SK-N-SH treated with all-trans-retinoic acid at 6 μM for 48 hours (cell line): Measurements from ENCODE around the gene SLC6A3.

ENCODE experiments used
- ATAC-seq: fragments of 200-7000 bp; cut with Tn5 transposase; 3 replicates; pipeline ENCODE4 v1.9.1; 2020; ENCODE audit warnings: mild to moderate bottlenecking, moderate library complexity
- ARNTL ChIP-seq: fragments of 450-650 bp; formaldehyde crosslinking; IDR thresholded peaks from 2 replicates; pipeline ENCODE4 v1.5.0; 2020; ENCODE audit warnings: low read depth, mild to moderate bottlenecking, moderate library complexity, borderline replicate concordance
- BACH2 ChIP-seq: fragments of 250-450 bp; sonication (Bioruptor Pico); IDR thresholded peaks from 2 replicates; pipeline ENCODE4 v1.9.0; 2021; ENCODE audit warnings: mild to moderate bottlenecking, borderline replicate concordance
- GLIS3 ChIP-seq: fragments of 250-450 bp; sonication (Bioruptor Pico); IDR thresholded peaks from 2 replicates; pipeline ENCODE4 v1.5.0; 2020; ENCODE audit warnings: mild to moderate bottlenecking, moderate library complexity
- ISL1 ChIP-seq: fragments of 250-450 bp; sonication (Bioruptor Pico); IDR thresholded peaks from 2 replicates; pipeline ENCODE4 v2.1.2; 2022; ENCODE audit warnings: mild to moderate bottlenecking, moderate library complexity
- OSR1 ChIP-seq: fragments of 250-450 bp; sonication (Bioruptor Pico); IDR thresholded peaks from 2 replicates; pipeline ENCODE4 v1.8.0; 2022; ENCODE audit warnings: moderate library complexity, mild to moderate bottlenecking, inconsistent platforms
- PPARA ChIP-seq: fragments of 250-450 bp; sonication (Bioruptor Pico); IDR thresholded peaks from 2 replicates; pipeline ENCODE4 v1.5.0; 2020; ENCODE audit warnings: mild to moderate bottlenecking, borderline replicate concordance
- RARB ChIP-seq: fragments of 250-450 bp; sonication (Bioruptor Pico); IDR thresholded peaks from 2 replicates; pipeline ENCODE4 v1.8.0; 2021; ENCODE audit warnings: mild to moderate bottlenecking, moderate library complexity
- TCF4 ChIP-seq: fragments of 250-450 bp; sonication (Bioruptor Pico); IDR thresholded peaks from 2 replicates; pipeline ENCODE4 v1.8.0; 2021; ENCODE audit warnings: mild to moderate bottlenecking, moderate library complexity, borderline replicate concordance
- TOX ChIP-seq: fragments of 250-450 bp; sonication (Bioruptor Pico); IDR thresholded peaks from 2 replicates; pipeline ENCODE4 v1.8.0; 2021; ENCODE audit warnings: mild to moderate bottlenecking, moderate library complexity, borderline replicate concordance
- ZFP3 ChIP-seq: fragments of 250-450 bp; sonication (Bioruptor Pico); IDR thresholded peaks from 2 replicates; pipeline ENCODE4 v1.5.0; 2020; ENCODE audit warnings: mild to moderate bottlenecking, moderate library complexity
- ZNF565 ChIP-seq: fragments of 450-650 bp; formaldehyde crosslinking; conservative IDR thresholded peaks from 2 replicates; pipeline ENCODE4 v1.5.0; 2020; ENCODE audit warnings: low read depth, mild to moderate bottlenecking, moderate library complexity
- ZNF70 ChIP-seq: fragments of 450-650 bp; formaldehyde crosslinking; IDR thresholded peaks from 2 replicates; pipeline ENCODE4 v1.5.0; 2020; ENCODE audit warnings: mild to moderate bottlenecking, moderate library complexity
- ZNF8 ChIP-seq: fragments of 450-650 bp; formaldehyde crosslinking; IDR thresholded peaks from 2 replicates; pipeline ENCODE4 v1.5.0; 2020; ENCODE audit warnings: mild to moderate bottlenecking, moderate library complexity
- TF ChIP-seq, protein P1 (sequence below): fragments of 250-450 bp; sonication (Bioruptor Pico); IDR thresholded peaks from 2 replicates; pipeline ENCODE4 v1.5.1; 2021; ENCODE audit warnings: mild to moderate bottlenecking, moderate library complexity
- TF ChIP-seq, protein P2 (sequence below): fragments of 250-450 bp; sonication (Bioruptor Pico); IDR thresholded peaks from 2 replicates; pipeline ENCODE4 v1.5.0; 2020; ENCODE audit warnings: mild to moderate bottlenecking, moderate library complexity
- TF ChIP-seq, protein P3 (sequence below): fragments of 250-450 bp; sonication (Bioruptor Pico); IDR thresholded peaks from 2 replicates; pipeline ENCODE4 v1.8.0; 2021; ENCODE audit warnings: low read depth, mild to moderate bottlenecking, moderate library complexity, borderline replicate concordance

Gene SLC6A3

DNA sequence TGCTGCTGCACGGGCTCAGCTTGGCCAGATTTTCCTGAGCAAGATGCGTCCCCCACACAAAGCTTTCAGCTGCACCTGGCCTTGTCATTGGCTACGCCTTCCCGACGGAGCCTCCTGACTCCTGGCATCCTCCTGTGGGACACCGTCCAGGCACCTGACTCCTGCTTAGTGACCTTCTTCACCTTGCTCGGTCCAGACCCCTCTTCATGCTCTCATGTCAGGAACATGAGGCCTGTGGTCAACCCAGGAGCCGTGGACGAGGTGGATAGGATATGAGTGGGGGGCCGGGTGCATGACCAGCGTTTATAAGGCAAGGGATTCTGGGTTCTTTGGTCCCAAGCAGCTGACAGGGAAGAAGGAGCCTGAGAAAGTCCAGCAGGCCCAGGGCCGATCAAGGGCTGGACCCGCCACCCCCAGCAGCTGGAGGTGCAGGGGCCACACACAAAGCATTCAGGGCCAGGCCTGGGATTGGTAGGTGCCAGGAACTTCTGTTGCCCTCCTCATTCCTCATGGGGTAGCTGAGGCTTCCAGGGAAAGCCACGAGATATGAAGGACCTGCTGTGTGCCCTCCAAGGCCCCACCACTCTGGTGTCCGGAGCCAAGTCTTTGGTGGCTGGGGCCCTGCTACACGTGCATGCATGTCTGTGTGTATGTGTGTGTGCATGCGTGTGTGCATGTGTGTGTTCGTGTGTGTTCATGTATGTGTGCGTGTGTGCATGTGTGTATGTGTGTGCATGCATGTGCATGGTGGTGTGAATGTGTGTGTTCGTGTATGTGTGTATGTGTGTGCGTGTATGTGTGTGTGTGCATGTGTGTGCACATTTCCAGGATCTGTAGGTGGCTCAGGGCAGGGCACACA lies 34.9 kb downstream of the SLC6A3 start:
- ATAC-seq, result no peak
- TF ChIP-seq ZNF70 (CRISPR knock-in tag) (no peak), TOX (CRISPR knock-in tag) (no peak), OSR1 (CRISPR knock-in tag) (no peak), ZNF565 (CRISPR knock-in tag) (no peak), TCF4 (CRISPR knock-in tag) (no peak), PPARA (CRISPR knock-in tag) (no peak), ISL1 (CRISPR knock-in tag) (no peak), ZFP3 (CRISPR knock-in tag) (no peak), GLIS3 (CRISPR knock-in tag) (no peak), BACH2 (CRISPR knock-in tag) (no peak), ARNTL (CRISPR knock-in tag) (no peak)
- TF ChIP-seq, all 23 proteins: peak for 0

DNA sequence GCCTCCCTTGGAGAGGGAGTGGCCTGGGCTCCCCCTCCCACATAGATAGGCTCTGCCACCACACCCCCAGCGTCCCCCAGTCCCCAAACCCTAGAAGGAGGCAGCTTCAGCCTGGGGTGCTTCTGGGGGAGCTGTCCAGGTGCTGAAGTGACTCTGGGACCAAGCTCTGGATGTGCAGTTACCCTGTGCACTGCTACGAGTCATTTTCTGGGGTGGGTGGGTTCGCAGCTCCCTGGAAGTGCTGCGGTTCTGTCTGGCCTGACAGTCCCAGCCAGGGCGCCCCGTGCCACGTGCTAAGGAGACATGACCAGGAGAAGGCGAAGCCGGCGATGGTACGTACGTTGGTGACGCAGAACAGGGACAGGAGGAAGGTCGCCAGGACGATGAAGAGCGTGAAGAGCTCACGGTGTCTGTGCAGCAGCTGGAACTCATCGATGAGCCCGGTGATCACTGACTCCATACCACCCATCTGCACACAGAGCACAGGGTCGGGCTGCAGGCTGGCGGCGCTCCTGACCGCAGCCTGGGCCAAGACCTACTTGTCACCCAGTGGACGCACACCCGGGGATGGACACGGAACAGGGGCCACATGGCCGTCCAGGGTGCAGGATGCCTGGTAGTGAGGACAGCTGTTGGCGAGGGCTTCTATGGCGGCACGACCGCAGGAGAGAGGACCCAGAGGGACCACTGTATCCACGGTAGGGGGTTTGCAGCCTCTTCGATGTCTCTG lies 35.7 kb downstream of the SLC6A3 start:
- ATAC-seq, result peak; percentile 54; the same call in 1 of the 3 replicates
- TF ChIP-seq, protein P1, sequence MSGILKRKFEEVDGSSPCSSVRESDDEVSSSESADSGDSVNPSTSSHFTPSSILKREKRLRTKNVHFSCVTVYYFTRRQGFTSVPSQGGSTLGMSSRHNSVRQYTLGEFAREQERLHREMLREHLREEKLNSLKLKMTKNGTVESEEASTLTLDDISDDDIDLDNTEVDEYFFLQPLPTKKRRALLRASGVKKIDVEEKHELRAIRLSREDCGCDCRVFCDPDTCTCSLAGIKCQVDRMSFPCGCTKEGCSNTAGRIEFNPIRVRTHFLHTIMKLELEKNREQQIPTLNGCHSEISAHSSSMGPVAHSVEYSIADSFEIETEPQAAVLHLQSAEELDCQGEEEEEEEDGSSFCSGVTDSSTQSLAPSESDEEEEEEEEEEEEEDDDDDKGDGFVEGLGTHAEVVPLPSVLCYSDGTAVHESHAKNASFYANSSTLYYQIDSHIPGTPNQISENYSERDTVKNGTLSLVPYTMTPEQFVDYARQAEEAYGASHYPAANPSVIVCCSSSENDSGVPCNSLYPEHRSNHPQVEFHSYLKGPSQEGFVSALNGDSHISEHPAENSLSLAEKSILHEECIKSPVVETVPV (CRISPR knock-in tag), result no peak
- TF ChIP-seq RARB (CRISPR knock-in tag) (no peak), ISL1 (CRISPR knock-in tag) (no peak), ZNF8 (CRISPR knock-in tag) (no peak)
- TF ChIP-seq, protein P2, sequence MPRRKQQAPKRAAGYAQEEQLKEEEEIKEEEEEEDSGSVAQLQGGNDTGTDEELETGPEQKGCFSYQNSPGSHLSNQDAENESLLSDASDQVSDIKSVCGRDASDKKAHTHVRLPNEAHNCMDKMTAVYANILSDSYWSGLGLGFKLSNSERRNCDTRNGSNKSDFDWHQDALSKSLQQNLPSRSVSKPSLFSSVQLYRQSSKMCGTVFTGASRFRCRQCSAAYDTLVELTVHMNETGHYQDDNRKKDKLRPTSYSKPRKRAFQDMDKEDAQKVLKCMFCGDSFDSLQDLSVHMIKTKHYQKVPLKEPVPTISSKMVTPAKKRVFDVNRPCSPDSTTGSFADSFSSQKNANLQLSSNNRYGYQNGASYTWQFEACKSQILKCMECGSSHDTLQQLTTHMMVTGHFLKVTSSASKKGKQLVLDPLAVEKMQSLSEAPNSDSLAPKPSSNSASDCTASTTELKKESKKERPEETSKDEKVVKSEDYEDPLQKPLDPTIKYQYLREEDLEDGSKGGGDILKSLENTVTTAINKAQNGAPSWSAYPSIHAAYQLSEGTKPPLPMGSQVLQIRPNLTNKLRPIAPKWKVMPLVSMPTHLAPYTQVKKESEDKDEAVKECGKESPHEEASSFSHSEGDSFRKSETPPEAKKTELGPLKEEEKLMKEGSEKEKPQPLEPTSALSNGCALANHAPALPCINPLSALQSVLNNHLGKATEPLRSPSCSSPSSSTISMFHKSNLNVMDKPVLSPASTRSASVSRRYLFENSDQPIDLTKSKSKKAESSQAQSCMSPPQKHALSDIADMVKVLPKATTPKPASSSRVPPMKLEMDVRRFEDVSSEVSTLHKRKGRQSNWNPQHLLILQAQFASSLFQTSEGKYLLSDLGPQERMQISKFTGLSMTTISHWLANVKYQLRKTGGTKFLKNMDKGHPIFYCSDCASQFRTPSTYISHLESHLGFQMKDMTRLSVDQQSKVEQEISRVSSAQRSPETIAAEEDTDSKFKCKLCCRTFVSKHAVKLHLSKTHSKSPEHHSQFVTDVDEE (CRISPR knock-in tag), result no peak
- TF ChIP-seq, protein P3, sequence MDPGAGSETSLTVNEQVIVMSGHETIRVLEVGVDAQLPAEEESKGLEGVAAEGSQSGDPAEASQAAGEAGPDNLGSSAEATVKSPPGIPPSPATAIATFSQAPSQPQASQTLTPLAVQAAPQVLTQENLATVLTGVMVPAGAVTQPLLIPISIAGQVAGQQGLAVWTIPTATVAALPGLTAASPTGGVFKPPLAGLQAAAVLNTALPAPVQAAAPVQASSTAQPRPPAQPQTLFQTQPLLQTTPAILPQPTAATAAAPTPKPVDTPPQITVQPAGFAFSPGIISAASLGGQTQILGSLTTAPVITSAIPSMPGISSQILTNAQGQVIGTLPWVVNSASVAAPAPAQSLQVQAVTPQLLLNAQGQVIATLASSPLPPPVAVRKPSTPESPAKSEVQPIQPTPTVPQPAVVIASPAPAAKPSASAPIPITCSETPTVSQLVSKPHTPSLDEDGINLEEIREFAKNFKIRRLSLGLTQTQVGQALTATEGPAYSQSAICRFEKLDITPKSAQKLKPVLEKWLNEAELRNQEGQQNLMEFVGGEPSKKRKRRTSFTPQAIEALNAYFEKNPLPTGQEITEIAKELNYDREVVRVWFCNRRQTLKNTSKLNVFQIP (CRISPR knock-in tag), result no peak

DNA sequence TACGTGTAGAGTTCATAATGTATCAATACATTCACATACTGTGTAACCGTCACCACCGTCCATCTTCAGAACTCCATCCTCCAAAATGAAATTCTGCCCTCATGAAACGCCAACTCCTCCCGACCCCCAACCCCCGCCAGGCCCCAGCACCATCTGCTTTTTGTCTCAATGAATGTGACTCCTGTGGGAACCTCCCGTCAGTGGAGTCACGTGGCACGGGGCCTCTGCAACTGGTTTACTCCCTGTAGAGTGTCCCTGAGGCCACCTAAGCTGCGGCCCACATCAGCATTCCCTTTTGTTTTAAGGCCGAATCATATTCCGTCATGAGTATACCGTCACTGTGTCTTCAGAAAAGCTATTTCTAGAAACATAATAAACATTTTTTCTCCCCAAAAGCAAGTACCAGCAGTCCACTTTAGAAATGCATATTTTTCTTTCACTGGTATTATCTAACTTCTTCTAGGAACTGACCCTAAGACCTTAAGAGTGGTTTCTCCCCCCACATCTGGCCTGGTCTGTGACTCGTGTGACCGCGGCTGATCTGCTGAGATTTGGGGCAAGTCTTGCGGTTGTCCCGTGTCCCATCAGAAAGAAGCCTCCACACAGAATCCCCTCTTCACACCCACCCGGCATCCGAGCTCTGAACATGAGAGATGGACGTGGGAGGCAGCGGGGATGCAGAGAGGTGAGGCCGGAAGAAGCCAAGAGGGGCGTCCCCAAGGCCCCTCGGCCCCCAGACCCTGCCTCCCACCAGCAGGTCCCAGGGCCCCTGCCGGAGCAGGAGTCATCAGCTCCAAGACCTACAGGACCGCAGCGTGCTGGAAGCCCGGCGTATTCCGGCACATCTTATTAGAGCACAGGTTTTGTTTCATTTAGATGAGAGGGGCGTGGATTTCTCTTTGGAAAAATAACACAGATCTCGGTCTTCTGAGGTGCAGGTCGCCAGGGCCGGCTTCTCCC lies 38.3 kb downstream of the SLC6A3 start:
- TF ChIP-seq GLIS3 (CRISPR knock-in tag) (no peak), ARNTL (CRISPR knock-in tag) (no peak), BACH2 (CRISPR knock-in tag) (no peak)
- TF ChIP-seq, protein P1 (CRISPR knock-in tag), result no peak
- TF ChIP-seq, all 23 proteins: peak for 0
- no peak for ATAC-seq
